KOPT-K1 (cell line): ENCODE measurements around the gene ATP5IF1.

ENCODE experiments used
- H3K27ac ChIP-seq: fragments of 200-600 bp; sonication (generic); 2 replicates; pipeline ENCODE4 v1.5.1; 2016; ENCODE audit warnings: antibody characterized with exemption, mild to moderate bottlenecking, low read depth, low read length; ENCODE audit not compliant: poor library complexity, severe bottlenecking
- H3K36me3 ChIP-seq: fragments of 200-600 bp; sonication (generic); 2 replicates; pipeline ENCODE4 v1.5.1; 2017; ENCODE audit warnings: antibody characterized with exemption, mild to moderate bottlenecking, low read length, moderate library complexity; ENCODE audit not compliant: insufficient read depth
- H3K9me3 ChIP-seq: fragments of 200-600 bp; sonication (generic); 2 replicates; pipeline ENCODE4 v1.5.1; 2017; ENCODE audit warnings: antibody characterized with exemption, low read length, mild to moderate bottlenecking; ENCODE audit not compliant: insufficient read depth, poor library complexity, severe bottlenecking

Gene ATP5IF1

DNA sequence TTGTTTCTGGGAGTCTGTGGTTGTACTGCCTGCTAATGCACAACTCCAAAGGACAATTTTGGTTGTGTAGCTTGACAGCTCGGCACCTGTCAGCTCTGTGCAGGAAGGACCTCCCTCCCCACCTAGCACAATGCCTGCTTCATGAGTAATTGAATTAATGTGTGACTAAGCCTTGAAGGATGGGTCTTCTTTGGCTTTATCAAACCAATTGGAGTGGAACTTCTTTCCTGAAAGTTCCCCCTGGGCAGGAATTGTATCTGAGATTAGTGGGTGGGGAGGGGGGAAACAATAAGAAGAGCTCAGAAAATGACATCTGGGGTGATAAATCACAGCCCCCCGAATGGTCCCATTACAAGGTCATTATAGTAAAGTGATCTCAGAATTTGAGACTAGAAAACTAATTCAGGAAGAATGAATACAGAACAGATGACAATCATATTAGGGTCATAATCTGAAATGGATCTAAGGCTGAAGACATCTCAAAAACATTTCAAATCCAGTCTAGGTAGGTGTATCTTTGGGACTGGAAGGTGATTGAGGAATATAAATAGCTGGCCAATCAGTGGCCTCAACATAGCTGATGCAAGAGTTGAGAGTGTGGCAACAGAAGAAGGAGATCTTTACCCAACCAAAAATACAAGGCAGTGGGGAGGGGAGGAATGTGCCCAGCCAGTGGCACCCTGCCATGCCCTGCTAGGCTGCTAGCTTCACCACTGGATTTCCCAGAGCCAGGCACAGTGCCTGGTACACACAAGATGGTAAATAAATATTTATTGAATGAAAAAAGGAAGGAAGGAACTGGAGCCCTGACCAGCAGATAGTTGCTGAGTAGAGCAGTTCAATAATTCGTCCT lies 13.3 kb downstream of the ATP5IF1 start:
- Histone ChIP-seq H3K9me3 (no peaks in the 10 kb centered on the region), H3K36me3 (no peaks in the 10 kb centered on the region), H3K27ac (no peak overlapping the region)

DNA sequence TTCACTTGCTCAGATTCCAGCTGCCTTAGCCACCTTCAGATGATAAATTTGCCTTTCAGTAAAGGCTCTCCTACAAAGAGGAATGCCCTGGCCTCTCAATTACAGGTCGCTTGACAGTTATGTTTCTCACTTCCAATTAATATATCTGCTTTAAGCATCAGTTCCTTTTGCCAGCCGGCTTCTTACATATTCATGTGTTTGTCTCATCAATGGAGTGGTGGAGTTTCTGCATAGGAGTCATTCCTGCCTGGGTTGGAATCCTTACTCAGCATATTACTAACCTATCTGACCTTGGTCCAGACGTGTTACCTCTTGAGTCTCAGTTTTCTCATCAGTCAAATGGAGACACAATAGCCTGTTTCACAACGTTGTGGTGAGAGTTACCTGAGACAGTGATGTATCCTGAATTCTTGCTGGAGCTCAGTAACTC lies 14.0 kb downstream of the ATP5IF1 start:
- Histone ChIP-seq H3K36me3 (no peaks in the 10 kb centered on the region), H3K9me3 (no peaks in the 10 kb centered on the region), H3K27ac (no peak overlapping the region)

DNA sequence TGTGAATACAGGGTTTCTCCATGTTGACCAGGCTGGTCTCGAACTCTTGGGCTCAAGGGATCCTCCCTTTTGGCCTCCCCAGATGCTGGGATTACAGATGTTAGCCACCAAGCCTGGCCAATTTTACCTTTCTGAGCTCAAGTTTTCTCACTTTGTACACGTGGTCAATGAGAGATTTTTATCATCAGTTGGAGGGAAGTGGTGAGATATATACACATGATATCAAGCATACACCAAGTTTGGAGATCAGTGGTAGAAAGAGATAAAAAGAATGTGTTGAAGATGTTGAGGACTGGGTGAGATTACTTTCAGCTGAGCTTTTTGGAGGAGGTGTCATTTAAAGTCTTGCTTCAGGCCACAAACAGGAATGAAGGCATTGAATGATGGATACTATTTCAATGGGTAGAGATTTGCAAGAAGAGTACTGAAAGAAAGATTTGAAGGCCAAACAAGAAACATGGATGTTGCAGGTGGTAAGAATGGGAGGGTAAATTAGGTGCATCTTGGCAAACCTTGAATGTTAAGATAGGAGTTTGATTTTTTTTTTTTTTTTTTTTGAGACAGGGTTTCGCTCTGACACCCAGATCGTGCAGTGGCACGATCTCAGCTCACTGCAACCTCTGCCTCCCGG lies 20.4 kb downstream of the ATP5IF1 start:
- no peaks in the 10 kb centered on the region for H3K36me3 ChIP-seq
- no peaks in the 10 kb centered on the region for H3K9me3 ChIP-seq
- no peak overlapping the region for H3K27ac ChIP-seq

GRCh38 chr1:28257736-28258135 lies 21.8 kb downstream of the ATP5IF1 start:
- Histone ChIP-seq H3K36me3 (no peaks in the 10 kb centered on the region), H3K27ac (no peak overlapping the region), H3K9me3 (no peaks in the 10 kb centered on the region)

- Histone ChIP-seq H3K9me3 (no peaks in the 10 kb centered on the region), H3K27ac (no peak overlapping the region), H3K36me3 (no peaks in the 10 kb centered on the region)
Measured at GRCh38 chr1:28258628-28259251, 22.8 kb downstream of the ATP5IF1 start.

- Histone ChIP-seq H3K27ac (peak within 1 kb of the TSS; percentile 38), H3K36me3 (no peaks in the 10 kb centered on the region), H3K9me3 (no peaks in the 10 kb centered on the region)
Measured at GRCh38 chr1:28259252-28259933, 23.5 kb downstream of the ATP5IF1 start, which contains the start of gene SESN2. Gene SESN2, plus strand, starts transcription at chr1:28259518. Its CDS starts 330 bp downstream, at chr1:28259848.

GRCh38 chr1:28259934-28260802 lies 24.2 kb downstream of the ATP5IF1 start:
- Histone ChIP-seq H3K9me3 (no peaks in the 10 kb centered on the region), H3K36me3 (no peaks in the 10 kb centered on the region), H3K27ac (peak overlapping the region; percentile 38)

GRCh38 chr1:28260803-28261174 lies 24.9 kb downstream of the ATP5IF1 start:
- H3K9me3 ChIP-seq = no peaks in the 10 kb centered on the region

GRCh38 chr1:28264897-28265296 lies 29.0 kb downstream of the ATP5IF1 start:
- H3K36me3 ChIP-seq = no peaks in the 10 kb centered on the region
- H3K27ac ChIP-seq = no peak overlapping the region
- H3K9me3 ChIP-seq = no peaks in the 10 kb centered on the region

More at GRCh38 chr1:28260803-28261174, 24.9 kb downstream of the ATP5IF1 start:
- no peak overlapping the region for H3K27ac ChIP-seq
- H3K36me3 ChIP-seq = no peaks in the 10 kb centered on the region

DNA sequence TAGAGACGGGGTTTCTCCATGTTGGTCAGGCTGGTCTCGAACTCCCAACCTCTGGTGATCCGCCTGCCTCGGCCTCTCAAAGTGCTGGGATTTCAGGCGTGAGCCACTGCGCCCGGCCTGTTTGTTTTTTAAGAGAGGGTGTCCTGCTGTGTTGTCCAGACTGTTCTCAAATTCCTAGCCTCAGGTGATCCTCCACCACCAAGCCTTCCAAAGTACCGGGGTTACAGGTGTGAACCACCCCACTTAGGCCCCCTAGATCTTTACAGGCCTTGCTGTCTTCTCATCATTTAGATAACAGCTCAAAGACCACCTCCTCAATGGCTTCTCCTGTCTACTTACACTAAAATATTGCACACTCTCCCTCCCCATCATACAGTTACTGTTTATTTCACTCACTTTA lies 29.7 kb downstream of the ATP5IF1 start:
- Histone ChIP-seq H3K27ac (no peak overlapping the region), H3K9me3 (no peaks in the 10 kb centered on the region), H3K36me3 (no peaks in the 10 kb centered on the region)

DNA sequence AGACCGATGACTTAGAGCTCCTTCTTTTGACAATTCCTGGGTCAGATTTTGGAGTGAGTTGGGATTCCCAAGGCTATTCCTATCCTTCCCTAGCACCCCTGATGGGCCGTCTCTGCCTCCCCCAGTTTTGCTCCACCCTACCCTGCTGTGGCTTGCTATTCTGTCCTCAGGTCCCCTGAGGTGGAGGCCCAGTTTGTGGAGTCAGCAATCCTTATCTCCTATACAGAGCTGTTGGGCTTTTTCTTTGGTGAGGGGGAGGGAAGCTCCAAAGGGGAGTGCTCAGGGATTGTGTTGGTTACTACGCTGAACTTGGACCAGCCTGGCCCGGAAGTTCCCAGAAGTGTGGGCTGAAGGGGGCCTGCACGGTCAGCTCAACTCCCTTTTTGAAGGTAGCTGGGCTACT lies 31.0 kb downstream of the ATP5IF1 start:
- H3K36me3 ChIP-seq = no peaks in the 10 kb centered on the region
- H3K27ac ChIP-seq = no peak overlapping the region
- H3K9me3 ChIP-seq = no peaks in the 10 kb centered on the region

DNA sequence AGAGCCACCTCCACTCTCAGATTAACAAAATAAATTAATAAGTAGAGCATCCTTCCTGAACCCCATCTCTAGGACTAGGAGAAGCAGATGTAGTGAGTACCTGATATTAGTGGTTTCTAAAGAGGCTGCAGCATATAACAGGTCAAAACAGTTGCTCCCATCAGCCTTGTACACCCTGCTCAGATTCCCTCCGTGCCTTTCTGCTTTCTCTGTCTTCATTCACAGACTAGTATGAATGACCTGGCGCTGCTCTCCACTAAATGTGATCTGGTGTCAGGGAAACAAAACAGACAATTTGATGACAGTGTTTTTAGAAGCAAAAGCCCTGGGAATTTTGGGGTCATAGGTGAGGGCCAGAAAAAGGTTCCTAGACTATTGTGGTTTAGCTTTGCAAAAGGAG lies 31.7 kb downstream of the ATP5IF1 start:
- H3K27ac ChIP-seq = no peak overlapping the region
- no peaks in the 10 kb centered on the region for H3K36me3 ChIP-seq
- no peaks in the 10 kb centered on the region for H3K9me3 ChIP-seq

DNA sequence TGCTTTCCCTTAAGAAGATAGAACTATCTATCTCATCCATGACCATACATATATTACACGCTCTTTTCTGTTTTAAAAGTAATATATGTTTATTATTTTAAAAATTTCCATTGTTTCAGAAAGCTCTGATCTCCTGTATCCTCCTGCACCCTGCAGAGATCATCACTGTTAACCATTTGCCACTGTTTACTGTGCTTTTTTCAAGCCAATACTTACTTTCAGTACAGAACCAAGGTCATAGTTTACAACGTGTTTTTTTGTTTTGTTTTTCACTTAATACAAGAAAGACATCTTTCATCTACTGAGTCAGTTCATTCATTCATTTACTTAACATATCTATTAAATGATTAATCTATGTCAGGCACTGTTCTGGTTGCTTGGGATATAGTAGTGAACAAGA lies 33.6 kb downstream of the ATP5IF1 start:
- H3K9me3 ChIP-seq = no peaks in the 10 kb centered on the region
- no peaks in the 10 kb centered on the region for H3K36me3 ChIP-seq
- no peak overlapping the region for H3K27ac ChIP-seq

GRCh38 chr1:28272215-28272852 lies 36.4 kb downstream of the ATP5IF1 start:
- no peaks in the 10 kb centered on the region for H3K36me3 ChIP-seq
- H3K27ac ChIP-seq = no peak overlapping the region
- no peaks in the 10 kb centered on the region for H3K9me3 ChIP-seq
